HG02981 (cell line): Measurements from ENCODE around the gene SYTL5.

Experiments used
- ATAC-seq: cut with Tn5 transposase; IDR thresholded peaks from one replicate; pipeline ENCODE4 v1.9.1; 2021; ENCODE audit warnings: mild to moderate bottlenecking, moderate library complexity; ENCODE audit not compliant: unreplicated experiment

SYTL5 gene

GRCh38 chrX:38018766-38019425, 12.5 kb downstream of the SYTL5 start:
- no peak for ATAC-seq

- ATAC-seq, result no peak
These were observed 21.9 kb downstream of the SYTL5 start for GRCh38 chrX:38028300-38028699.

- no peak for ATAC-seq
These were observed 30.1 kb downstream of the SYTL5 start for GRCh38 chrX:38036466-38036865.

- no peak for ATAC-seq
These were observed 32.1 kb downstream of the SYTL5 start for GRCh38 chrX:38038501-38038900.

GRCh38 chrX:38041237-38041636, 34.9 kb downstream of the SYTL5 start:
- ATAC-seq, result no peak

- ATAC-seq, result no peak
These were observed 38.3 kb downstream of the SYTL5 start for GRCh38 chrX:38044701-38045100.

- no peak for ATAC-seq
These were observed 39.3 kb downstream of the SYTL5 start for GRCh38 chrX:38045538-38046096.

GRCh38 chrX:38048886-38049285, 42.5 kb downstream of the SYTL5 start:
- ATAC-seq, result no peak

- no peak for ATAC-seq
These were observed 44.5 kb downstream of the SYTL5 start for GRCh38 chrX:38050806-38051205.

- ATAC-seq, result no peak
These were observed 45.7 kb downstream of the SYTL5 start for GRCh38 chrX:38052096-38052495.

GRCh38 chrX:38055170-38055847, 49.0 kb downstream of the SYTL5 start:
- ATAC-seq, result no peak

GRCh38 chrX:38060331-38060878, 54.1 kb downstream of the SYTL5 start:
- ATAC-seq, result no peak

GRCh38 chrX:38061335-38061734, 55.0 kb downstream of the SYTL5 start:
- ATAC-seq, result no peak

- no peak for ATAC-seq
These were observed 60.6 kb downstream of the SYTL5 start for GRCh38 chrX:38066934-38067333.

- ATAC-seq, result no peak
These were observed 62.9 kb downstream of the SYTL5 start for GRCh38 chrX:38069273-38069672.

- no peak for ATAC-seq
These were observed 63.6 kb downstream of the SYTL5 start for GRCh38 chrX:38069991-38070390.

- no peak for ATAC-seq
These were observed 73.1 kb downstream of the SYTL5 start for GRCh38 chrX:38079463-38079862.

GRCh38 chrX:38080808-38081207, 74.5 kb downstream of the SYTL5 start:
- ATAC-seq, result no peak

GRCh38 chrX:38081909-38082308, 75.6 kb downstream of the SYTL5 start:
- no peak for ATAC-seq

GRCh38 chrX:38082309-38082708, 76.0 kb downstream of the SYTL5 start:
- ATAC-seq, result no peak

GRCh38 chrX:38085813-38086212, 79.5 kb downstream of the SYTL5 start:
- no peak for ATAC-seq
